ENCODE results near the gene GLMN. TPM values are rescaled to one million over a fixed set of nuclear protein-coding genes. Genes with fewer than 3 reads are reported as not detected.
A peak's percentile ranks its signal among the peaks of the same experiment; 100 is the strongest.

GLMN gene
- total RNA-seq, result 1 to 10 TPM; 6.4 to 8.1 TPM
- long read RNA-seq, transcript GLMN-201 (19 exons, 1,995 nt), result major isoform, 6 of 11 reads
- long read RNA-seq, partial matches to known transcripts, result 1 of 11 reads
- long read RNA-seq, other reads (novel, unspliced or antisense), result 4 of 11 reads

GRCh38 chr1:92298573-92299476 lies at the start of gene GLMN, which contains the start of gene RPAP2:
GLMN (minus strand) TSS chr1:92298987; CDS start chr1:92297999, 988 bp downstream.
RPAP2 (plus strand) TSS chr1:92299059; CDS start chr1:92299074, 15 bp downstream.
- intact Hi-C loops (cut with DNase I), result loop anchor here in 1 of 2 donors (10.0 kb wide), 1 partner anchor 794 kb away; the partner anchor contains the start of gene CDC7
- ATAC-seq (peak; percentile 99 to 100), DNase-seq (peak; percentile 87)

- ATAC-seq, result no peak
- DNase-seq, result no peak
- intact Hi-C loops (cut with DNase I), result no loop called here
Observed at GRCh38 chr1:92346866-92347640, 48.3 kb upstream of the GLMN start.

- intact Hi-C loops (cut with DNase I), result no loop called here
- ATAC-seq, result no peak
- no peak for DNase-seq
Observed at GRCh38 chr1:92343061-92343460, 44.3 kb upstream of the GLMN start.

GRCh38 chr1:92342401-92342800 lies 43.6 kb upstream of the GLMN start:
- intact Hi-C loops (cut with DNase I), result no loop called here
- no peak for DNase-seq
- ATAC-seq, result no peak

GRCh38 chr1:92340154-92340553 lies 41.4 kb upstream of the GLMN start:
- intact Hi-C loops (cut with DNase I), result no loop called here
- ATAC-seq (no peak), DNase-seq (no peak)

- no peak for DNase-seq
- no peak for ATAC-seq
- intact Hi-C loops (cut with DNase I), result no loop called here
Observed at GRCh38 chr1:92333668-92334067, 34.9 kb upstream of the GLMN start.

- no peak for DNase-seq
- no peak for ATAC-seq
- intact Hi-C loops (cut with DNase I), result no loop called here
Observed at GRCh38 chr1:92329347-92330129, 30.8 kb upstream of the GLMN start.

GRCh38 chr1:92327794-92328193 lies 29.0 kb upstream of the GLMN start:
- ATAC-seq, result no peak
- no peak for DNase-seq
- intact Hi-C loops (cut with DNase I), result no loop called here

- ATAC-seq, result no peak
- DNase-seq, result no peak
- intact Hi-C loops (cut with DNase I), result no loop called here
Observed at GRCh38 chr1:92326681-92327080, 27.9 kb upstream of the GLMN start.

GRCh38 chr1:92324784-92325183 lies 26.0 kb upstream of the GLMN start:
- ATAC-seq (no peak), DNase-seq (no peak)
- intact Hi-C loops (cut with DNase I), result no loop called here

GRCh38 chr1:92323473-92324453 lies 25.0 kb upstream of the GLMN start:
- no peak for DNase-seq

GRCh38 chr1:92317836-92318493 lies 19.2 kb upstream of the GLMN start:
- DNase-seq (no peak), ATAC-seq (peak in 1 of 2 donors; percentile 53)
- intact Hi-C loops (cut with DNase I), result no loop called here

More at GRCh38 chr1:92323473-92324453, 25.0 kb upstream of the GLMN start:
- intact Hi-C loops (cut with DNase I), result no loop called here
- no peak for ATAC-seq

GRCh38 chr1:92315766-92316599 lies 17.2 kb upstream of the GLMN start:
- DNase-seq (no peak), ATAC-seq (peak in 1 of 2 donors; percentile 50)
- intact Hi-C loops (cut with DNase I), result no loop called here

- ATAC-seq (no peak), DNase-seq (no peak)
- intact Hi-C loops (cut with DNase I), result loop anchor here in 1 of 2 donors (5.0 kb wide), 1 partner anchor 308 kb away; no protein-coding TSS in a partner anchor
Observed at GRCh38 chr1:92314024-92314423, 15.2 kb upstream of the GLMN start.

GRCh38 chr1:92310185-92310597 lies 11.4 kb upstream of the GLMN start:
- ATAC-seq (no peak), DNase-seq (no peak)
- intact Hi-C loops (cut with DNase I), result loop anchor here (2.0 to 5.0 kb wide), 2 partner anchors 312 to 313 kb away; no protein-coding TSS in a partner anchor

GRCh38 chr1:92307980-92308379 lies 9.2 kb upstream of the GLMN start:
- DNase-seq (no peak), ATAC-seq (no peak)
- intact Hi-C loops (cut with DNase I), result no loop called here
